Chondrocyte (in vitro differentiated cells): ENCODE data around the gene ADGRD1. TPM values are rescaled to one million over a fixed set of nuclear protein-coding genes. Genes with fewer than 3 reads are reported as not detected.

Experiments
- DNase-seq: peaks from one replicate; pipeline ENCODE4 v3.0.0; 2021; ENCODE audit warnings: mixed read lengths, low spot score
- H3K27ac Mint-ChIP-seq: one replicate; pipeline ENCODE4 v1.8.0; 2021; ENCODE audit warnings: mild to moderate bottlenecking, moderate library complexity, mixed read lengths; ENCODE audit not compliant: unreplicated experiment
- H3K27me3 Mint-ChIP-seq: 2 replicates; pipeline ENCODE4 v1.8.0; 2021; ENCODE audit warnings: low read depth, mixed read lengths
- H3K36me3 Mint-ChIP-seq: 2 replicates; pipeline ENCODE4 v1.8.0; 2021; ENCODE audit warnings: low read depth, mixed read lengths
- H3K4me1 Mint-ChIP-seq: 2 replicates; pipeline ENCODE4 v1.8.0; 2021; ENCODE audit warnings: low read depth, mild to moderate bottlenecking, mixed read lengths
- H3K4me3 Mint-ChIP-seq: one replicate; pipeline ENCODE4 v1.8.0; 2021; ENCODE audit warnings: mild to moderate bottlenecking, moderate library complexity, mixed read lengths; ENCODE audit not compliant: unreplicated experiment
- H3K9me3 Mint-ChIP-seq: 2 replicates; pipeline ENCODE4 v1.8.0; 2021; ENCODE audit warnings: low read depth, mixed read lengths
- total RNA-seq: library from RNA; stranded (reverse); gene quantifications from 3 replicates; pipeline ENCODE4 v1.2.1, GENCODE V29; 2021
- TF ChIP-seq, protein P1 (sequence below): fragments of 200-600 bp; sonication (generic); IDR thresholded peaks from 2 replicates; pipeline ENCODE4 v1.5.0; 2021; ENCODE audit warnings: antibody characterized with exemption, mild to moderate bottlenecking, moderate library complexity

The ADGRD1 gene
- total RNA-seq, 1 donor from 2014 or later = 4.7 TPM

DNA sequence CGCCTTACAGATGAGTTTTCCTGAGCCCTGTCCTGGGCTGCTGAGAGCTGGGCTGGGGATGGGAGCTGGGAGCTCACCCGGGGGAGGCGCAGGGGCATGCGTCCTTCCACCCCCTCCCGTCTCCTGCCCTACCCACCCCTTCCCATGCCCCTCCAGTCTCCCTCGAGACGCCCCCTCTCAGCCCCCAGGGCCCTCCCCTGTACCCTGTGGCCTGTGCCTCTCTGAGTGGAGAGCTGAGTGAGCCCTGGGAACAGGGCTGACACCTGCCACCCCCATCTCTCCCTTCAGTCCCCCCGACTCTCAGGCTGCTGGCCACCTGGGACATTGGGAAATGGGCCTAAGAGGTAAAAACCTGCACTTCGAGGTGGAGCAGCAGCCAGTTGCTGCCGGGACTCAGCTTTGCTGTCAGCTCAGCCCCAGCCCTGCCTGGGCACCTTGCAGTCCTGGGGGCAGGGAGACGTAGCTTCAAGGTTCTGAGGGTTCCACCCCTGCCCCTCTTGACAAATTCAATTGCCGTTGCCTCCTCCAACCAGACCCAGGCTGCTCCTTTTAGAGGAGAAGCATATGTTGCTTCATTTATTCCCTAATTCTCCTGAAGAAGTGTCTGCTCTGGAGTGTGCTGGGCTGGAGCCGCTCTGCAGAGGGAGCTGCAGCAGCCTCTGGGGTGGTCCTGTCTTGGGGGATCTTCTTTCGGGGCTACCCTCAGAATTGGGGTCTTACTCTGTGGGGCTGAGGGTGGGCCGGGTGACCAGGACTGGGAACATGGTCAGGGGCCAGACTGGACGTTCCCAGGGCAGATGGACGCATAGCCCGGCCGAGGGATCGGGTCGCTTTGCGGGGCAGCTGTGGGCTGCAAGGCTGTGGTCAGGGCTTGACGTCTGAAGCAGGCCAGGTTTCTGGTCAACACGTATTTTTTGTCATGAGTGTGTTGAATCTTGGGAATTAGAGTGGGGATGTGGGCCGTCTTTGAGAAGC, 141.4 kb downstream of the ADGRD1 start:
- H3K36me3 Mint-ChIP-seq = no peaks in the 10 kb centered on the region
- peaks cover 8% of the 10 kb centered on the region for H3K27me3 Mint-ChIP-seq
- H3K4me1 Mint-ChIP-seq = peaks cover 4% of the 10 kb centered on the region
- no peak overlapping the region for H3K4me3 Mint-ChIP-seq
- DNase-seq = peak; percentile 81
- no peaks in the 10 kb centered on the region for H3K9me3 Mint-ChIP-seq
- TF ChIP-seq, protein P1, sequence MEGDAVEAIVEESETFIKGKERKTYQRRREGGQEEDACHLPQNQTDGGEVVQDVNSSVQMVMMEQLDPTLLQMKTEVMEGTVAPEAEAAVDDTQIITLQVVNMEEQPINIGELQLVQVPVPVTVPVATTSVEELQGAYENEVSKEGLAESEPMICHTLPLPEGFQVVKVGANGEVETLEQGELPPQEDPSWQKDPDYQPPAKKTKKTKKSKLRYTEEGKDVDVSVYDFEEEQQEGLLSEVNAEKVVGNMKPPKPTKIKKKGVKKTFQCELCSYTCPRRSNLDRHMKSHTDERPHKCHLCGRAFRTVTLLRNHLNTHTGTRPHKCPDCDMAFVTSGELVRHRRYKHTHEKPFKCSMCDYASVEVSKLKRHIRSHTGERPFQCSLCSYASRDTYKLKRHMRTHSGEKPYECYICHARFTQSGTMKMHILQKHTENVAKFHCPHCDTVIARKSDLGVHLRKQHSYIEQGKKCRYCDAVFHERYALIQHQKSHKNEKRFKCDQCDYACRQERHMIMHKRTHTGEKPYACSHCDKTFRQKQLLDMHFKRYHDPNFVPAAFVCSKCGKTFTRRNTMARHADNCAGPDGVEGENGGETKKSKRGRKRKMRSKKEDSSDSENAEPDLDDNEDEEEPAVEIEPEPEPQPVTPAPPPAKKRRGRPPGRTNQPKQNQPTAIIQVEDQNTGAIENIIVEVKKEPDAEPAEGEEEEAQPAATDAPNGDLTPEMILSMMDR = no peak
- no peak overlapping the region for H3K27ac Mint-ChIP-seq

DNA sequence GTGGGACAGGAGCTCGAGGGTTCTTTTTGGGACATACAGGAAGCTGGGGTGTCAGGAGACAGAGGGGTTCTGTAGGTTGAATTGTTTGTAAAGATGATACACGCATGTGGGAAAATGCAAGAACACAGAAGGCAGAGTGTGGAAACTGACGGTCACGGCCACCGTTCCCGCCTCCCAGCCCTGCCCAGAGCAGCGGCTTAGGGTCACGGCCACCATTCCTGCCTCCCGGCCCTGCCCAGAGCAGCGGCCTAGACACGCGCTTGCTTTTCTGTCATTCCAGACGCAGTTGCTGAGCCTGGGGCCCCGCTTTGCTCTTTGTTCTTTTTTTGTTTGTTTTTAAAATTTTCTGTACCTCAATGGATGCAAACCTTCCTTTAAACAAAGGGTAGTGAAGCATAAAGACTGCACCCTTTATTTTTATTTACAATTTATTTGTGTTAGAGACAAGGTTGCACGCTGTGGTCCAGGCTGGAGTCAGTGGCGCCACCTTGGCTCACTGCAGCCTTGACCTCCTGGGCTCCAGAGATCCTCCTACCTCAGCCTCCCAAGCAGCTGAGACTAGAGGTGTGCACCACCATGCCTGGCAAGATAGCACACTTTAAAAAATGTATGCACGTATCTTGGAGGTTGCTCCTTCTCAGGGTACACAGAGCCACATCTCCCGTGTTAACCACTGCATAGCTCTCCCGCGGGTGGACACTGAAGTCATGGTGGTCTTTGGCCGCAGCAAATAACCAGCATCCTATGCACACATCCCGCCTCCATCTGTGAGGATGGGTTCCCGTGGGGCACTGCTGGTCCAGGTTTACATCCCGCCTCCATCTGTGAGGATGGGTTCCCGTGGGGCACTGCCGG, 142.3 kb downstream of the ADGRD1 start:
- TF ChIP-seq, protein P1 = no peak
- Mint-ChIP-seq H3K36me3 (no peaks in the 10 kb centered on the region), H3K27ac (no peak overlapping the region), H3K9me3 (no peaks in the 10 kb centered on the region), H3K27me3 (peaks cover 10% of the 10 kb centered on the region), H3K4me3 (no peak overlapping the region), H3K4me1 (peaks cover 4% of the 10 kb centered on the region)
- peak; percentile 39 for DNase-seq

DNA sequence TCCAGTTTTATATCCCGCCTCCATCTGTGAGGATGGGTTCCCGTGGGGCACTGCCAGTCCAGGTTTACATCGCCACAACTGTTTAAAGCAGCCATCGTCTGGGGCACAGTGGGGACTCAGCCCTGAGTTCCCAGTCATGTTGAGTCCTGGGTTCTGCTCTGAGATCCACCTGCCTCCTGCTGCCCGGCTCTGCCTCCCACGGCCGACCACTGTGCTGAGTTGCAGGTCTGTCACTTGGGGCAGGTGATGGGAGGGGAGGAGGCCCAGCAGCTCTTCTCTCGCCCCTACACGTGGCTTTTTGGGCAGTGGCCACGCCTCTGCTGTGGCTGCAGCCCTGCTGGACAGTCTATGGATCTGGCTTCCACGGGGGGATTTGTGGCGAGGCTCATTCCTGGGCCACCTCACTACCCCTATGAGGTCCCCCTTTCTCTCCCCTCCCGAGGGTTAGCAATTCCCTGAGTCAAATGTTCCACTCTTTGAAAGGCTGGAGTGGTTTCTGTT, 143.0 kb downstream of the ADGRD1 start:
- peak; percentile 58 for DNase-seq
- H3K4me3 Mint-ChIP-seq = no peak overlapping the region
- H3K9me3 Mint-ChIP-seq = no peaks in the 10 kb centered on the region
- H3K27me3 Mint-ChIP-seq = peaks cover 9% of the 10 kb centered on the region
- TF ChIP-seq, protein P1 = no peak
- no peak overlapping the region for H3K27ac Mint-ChIP-seq
- no peaks in the 10 kb centered on the region for H3K36me3 Mint-ChIP-seq
- peaks cover 4% of the 10 kb centered on the region for H3K4me1 Mint-ChIP-seq

DNA sequence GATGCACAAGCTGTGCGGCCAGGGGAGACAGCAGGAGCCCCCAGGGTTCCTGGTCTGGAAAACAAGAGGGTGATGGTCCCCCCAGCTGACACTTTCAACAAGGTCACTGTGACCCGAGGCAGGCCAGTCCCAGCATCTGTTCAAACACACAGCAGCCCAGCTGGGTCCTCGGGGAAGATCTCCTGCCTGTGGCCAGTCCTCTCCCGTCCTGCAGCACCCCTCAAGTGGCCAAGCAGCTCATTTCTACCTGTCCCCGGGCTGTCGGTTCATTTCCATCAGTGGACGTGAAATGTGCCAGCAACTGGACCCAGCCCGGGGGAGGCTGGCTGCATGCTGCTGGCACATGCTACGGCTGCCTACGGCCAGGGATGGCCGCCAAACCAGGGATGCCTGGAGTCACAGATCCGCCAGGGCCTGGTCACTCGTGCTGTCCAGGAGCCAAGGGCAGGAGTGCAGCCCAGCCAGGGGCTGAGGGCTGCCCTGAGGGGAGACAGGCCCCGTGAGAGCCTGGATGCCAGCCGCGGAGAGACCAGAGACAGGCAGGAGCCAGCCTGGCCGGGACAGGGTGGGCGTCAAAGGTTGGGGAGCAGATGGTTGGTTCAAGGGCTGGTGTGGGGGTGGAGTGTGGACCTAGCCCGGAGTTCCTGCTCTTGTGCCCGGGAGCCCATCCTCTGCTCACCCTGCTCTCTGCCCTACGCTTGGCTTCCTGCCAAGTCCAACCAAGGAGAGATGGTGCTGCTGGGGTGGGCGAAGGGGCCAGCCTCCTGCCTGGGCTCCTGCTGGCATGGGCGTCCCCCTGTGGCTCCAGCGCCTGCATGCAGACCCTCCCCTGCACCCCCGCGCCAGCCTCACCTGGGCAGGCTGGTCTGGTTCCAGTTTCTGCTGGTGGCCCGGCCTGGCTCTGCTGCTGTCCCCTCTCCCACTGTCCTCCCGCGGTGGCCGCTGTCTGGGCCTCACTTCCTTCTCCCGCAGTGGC, 143.8 kb downstream of the ADGRD1 start:
- H3K4me3 Mint-ChIP-seq = no peak overlapping the region
- no peaks in the 10 kb centered on the region for H3K9me3 Mint-ChIP-seq
- no peak overlapping the region for H3K27ac Mint-ChIP-seq
- peaks cover 4% of the 10 kb centered on the region for H3K4me1 Mint-ChIP-seq
- DNase-seq = peak; percentile 87
- TF ChIP-seq, protein P1 = no peak
- H3K27me3 Mint-ChIP-seq = peaks cover 7% of the 10 kb centered on the region
- no peaks in the 10 kb centered on the region for H3K36me3 Mint-ChIP-seq
